Measurements from ENCODE around the gene C2CD3.

Gene C2CD3

DNA sequence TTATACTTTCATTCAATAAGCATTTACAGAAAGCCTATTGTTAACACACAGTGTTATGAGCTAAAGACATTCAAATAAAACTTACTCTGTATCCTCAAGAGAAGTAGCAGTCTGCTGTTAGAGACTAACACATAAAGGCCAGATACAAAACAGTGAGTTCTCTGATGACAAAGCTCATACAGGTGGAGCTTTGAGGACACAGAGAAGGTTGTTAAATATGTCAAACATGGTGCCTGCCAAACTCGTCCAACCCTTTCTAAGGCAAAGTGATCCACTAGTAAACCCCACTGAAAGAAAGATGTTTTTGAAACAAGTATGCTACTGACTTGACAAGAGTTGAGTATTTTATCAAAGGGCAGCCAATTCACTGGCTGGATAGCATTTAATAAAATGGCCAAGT is 70.1 kb downstream of the C2CD3 start:
- no peaks in the 10 kb centered on the region for H4K20me1 ChIP-seq (ENCODE audit: insufficient read depth)
- H3K9ac ChIP-seq = no peak overlapping the region
- H3K27me3 ChIP-seq (ENCODE audit: insufficient read depth, low read depth) = no peaks in the 10 kb centered on the region
- no peaks in the 10 kb centered on the region for H3K79me2 ChIP-seq (ENCODE audit: insufficient read depth, low read depth)
- no peak overlapping the region for H3K4me2 ChIP-seq
- TF ChIP-seq, protein P1, sequence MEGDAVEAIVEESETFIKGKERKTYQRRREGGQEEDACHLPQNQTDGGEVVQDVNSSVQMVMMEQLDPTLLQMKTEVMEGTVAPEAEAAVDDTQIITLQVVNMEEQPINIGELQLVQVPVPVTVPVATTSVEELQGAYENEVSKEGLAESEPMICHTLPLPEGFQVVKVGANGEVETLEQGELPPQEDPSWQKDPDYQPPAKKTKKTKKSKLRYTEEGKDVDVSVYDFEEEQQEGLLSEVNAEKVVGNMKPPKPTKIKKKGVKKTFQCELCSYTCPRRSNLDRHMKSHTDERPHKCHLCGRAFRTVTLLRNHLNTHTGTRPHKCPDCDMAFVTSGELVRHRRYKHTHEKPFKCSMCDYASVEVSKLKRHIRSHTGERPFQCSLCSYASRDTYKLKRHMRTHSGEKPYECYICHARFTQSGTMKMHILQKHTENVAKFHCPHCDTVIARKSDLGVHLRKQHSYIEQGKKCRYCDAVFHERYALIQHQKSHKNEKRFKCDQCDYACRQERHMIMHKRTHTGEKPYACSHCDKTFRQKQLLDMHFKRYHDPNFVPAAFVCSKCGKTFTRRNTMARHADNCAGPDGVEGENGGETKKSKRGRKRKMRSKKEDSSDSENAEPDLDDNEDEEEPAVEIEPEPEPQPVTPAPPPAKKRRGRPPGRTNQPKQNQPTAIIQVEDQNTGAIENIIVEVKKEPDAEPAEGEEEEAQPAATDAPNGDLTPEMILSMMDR (conservative IDR thresholded peaks at IDR 0.05; ENCODE audit: low read depth, low read length) = no peak
- no peak overlapping the region for H2AFZ ChIP-seq (ENCODE audit: low read depth)
- H3K36me3 ChIP-seq (ENCODE audit: insufficient read depth) = no peaks in the 10 kb centered on the region
- no peak overlapping the region for H3K27ac ChIP-seq
- H3K4me3 ChIP-seq (IDR thresholded peaks at IDR 0.05; ENCODE audit: insufficient read depth, low read depth, low read length) = no peak overlapping the region
- H3K4me1 ChIP-seq (ENCODE audit: low read depth, poor library complexity, severe bottlenecking) = no peaks in the 10 kb centered on the region

DNA sequence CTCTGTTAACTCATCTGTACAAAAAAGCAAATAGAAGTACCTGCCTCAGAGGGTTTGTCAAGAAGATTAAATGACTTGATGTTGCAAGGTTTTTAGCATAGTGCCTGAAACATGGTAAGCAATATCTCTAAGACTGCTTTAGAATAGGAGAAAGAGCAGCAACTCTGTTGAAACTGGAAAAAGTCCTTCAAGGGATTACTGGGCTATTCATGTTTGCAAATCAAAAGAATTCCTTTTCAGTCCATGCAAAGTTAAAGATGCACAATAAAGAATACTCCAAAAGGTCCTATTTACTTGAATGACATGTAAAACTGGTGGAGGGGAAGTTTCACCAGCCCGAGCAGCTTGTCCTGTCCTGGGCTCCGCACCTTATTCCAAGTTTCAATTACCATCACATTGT is 70.6 kb downstream of the C2CD3 start:
- no peak overlapping the region for H3K4me3 ChIP-seq (IDR thresholded peaks at IDR 0.05; ENCODE audit: insufficient read depth, low read depth, low read length)
- no peak overlapping the region for H3K4me2 ChIP-seq
- no peak overlapping the region for H3K9ac ChIP-seq
- no peaks in the 10 kb centered on the region for H4K20me1 ChIP-seq (ENCODE audit: insufficient read depth)
- no peaks in the 10 kb centered on the region for H3K36me3 ChIP-seq (ENCODE audit: insufficient read depth)
- H3K27me3 ChIP-seq (ENCODE audit: insufficient read depth, low read depth) = no peaks in the 10 kb centered on the region
- TF ChIP-seq, protein P1 (conservative IDR thresholded peaks at IDR 0.05; ENCODE audit: low read depth, low read length) = no peak
- H2AFZ ChIP-seq (ENCODE audit: low read depth) = no peak overlapping the region
- H3K27ac ChIP-seq = no peak overlapping the region
- H3K79me2 ChIP-seq (ENCODE audit: insufficient read depth, low read depth) = no peaks in the 10 kb centered on the region
- H3K4me1 ChIP-seq (ENCODE audit: low read depth, poor library complexity, severe bottlenecking) = no peaks in the 10 kb centered on the region

DNA sequence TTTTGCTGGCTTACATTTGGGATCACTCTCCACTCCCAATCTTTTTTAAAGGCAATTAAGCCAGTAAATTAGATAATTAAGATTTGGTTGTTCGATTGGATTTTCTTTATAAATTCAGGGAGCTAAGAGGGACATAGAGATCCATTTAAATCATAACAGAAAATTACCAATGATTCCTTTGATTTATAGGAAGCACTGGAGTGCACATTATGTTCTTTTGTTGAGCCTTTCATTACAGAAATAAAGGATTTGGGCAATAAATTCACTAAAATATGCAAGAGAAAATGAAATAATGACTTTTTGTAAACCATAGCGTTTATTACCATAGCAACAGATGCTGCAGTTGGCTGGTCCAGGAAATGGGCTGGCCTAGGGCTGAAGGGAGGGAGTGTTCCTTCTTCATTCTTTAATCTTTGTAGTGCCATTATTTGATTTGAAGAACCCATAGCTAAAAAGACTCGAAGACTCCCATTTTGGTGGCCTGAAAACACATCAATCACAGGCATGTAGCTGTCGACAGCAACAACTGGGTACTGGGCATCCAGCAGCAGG is 73.0 kb downstream of the C2CD3 start:
- no peaks in the 10 kb centered on the region for H3K36me3 ChIP-seq (ENCODE audit: insufficient read depth)
- TF ChIP-seq, protein P1 (conservative IDR thresholded peaks at IDR 0.05; ENCODE audit: low read depth, low read length) = no peak

DNA sequence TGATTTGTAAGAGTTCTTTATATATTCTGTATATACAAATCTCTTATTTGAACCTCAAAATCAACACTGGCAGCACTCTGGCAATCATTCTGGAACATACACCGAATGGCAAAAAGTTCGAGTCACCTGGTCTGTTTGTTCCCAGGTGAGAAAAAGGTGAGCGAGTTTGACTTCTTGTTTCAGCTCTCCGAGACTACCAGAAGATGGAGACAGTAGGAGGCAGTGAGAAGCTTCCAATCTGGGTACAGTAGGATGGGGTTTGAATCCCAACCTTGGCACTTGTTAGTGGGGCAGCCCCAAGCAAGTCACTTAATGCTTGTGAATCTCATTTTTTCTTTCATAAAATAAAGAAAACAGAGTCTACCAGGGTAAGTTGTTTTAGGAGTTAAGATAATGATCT is 76.4 kb downstream of the C2CD3 start:
- TF ChIP-seq, protein P1 (conservative IDR thresholded peaks at IDR 0.05; ENCODE audit: low read depth, low read length) = no peak
- H4K20me1 ChIP-seq (ENCODE audit: insufficient read depth) = no peaks in the 10 kb centered on the region
- no peak overlapping the region for H3K4me3 ChIP-seq (IDR thresholded peaks at IDR 0.05; ENCODE audit: insufficient read depth, low read depth, low read length)
- no peak overlapping the region for H2AFZ ChIP-seq (ENCODE audit: low read depth)
- H3K4me2 ChIP-seq = no peak overlapping the region
- H3K36me3 ChIP-seq (ENCODE audit: insufficient read depth) = no peaks in the 10 kb centered on the region
- no peak overlapping the region for H3K9ac ChIP-seq
- H3K27ac ChIP-seq = no peak overlapping the region
- no peaks in the 10 kb centered on the region for H3K79me2 ChIP-seq (ENCODE audit: insufficient read depth, low read depth)
- no peaks in the 10 kb centered on the region for H3K27me3 ChIP-seq (ENCODE audit: insufficient read depth, low read depth)
- H3K4me1 ChIP-seq (ENCODE audit: low read depth, poor library complexity, severe bottlenecking) = peaks cover 6% of the 10 kb centered on the region

More for the DNA sequence above, 73.0 kb downstream of the C2CD3 start:
- H3K4me2 ChIP-seq = no peak overlapping the region
- no peaks in the 10 kb centered on the region for H3K79me2 ChIP-seq (ENCODE audit: insufficient read depth, low read depth)
- no peak overlapping the region for H3K4me3 ChIP-seq (IDR thresholded peaks at IDR 0.05; ENCODE audit: insufficient read depth, low read depth, low read length)
- H3K27ac ChIP-seq = no peak overlapping the region
- H3K9ac ChIP-seq = no peak overlapping the region
- no peaks in the 10 kb centered on the region for H4K20me1 ChIP-seq (ENCODE audit: insufficient read depth)
- H3K27me3 ChIP-seq (ENCODE audit: insufficient read depth, low read depth) = no peaks in the 10 kb centered on the region
- H2AFZ ChIP-seq (ENCODE audit: low read depth) = no peak overlapping the region
- H3K4me1 ChIP-seq (ENCODE audit: low read depth, poor library complexity, severe bottlenecking) = no peaks in the 10 kb centered on the region

Measured in KMS-11 (cell line).